ENCODE results near the gene THSD4.
A peak's percentile ranks its signal among the peaks of the same experiment; 100 is the strongest.
"Not testable (repeated sequence)": the region's sequence is repeated elsewhere in the genome, so short reads cannot be mapped to it uniquely, and the experiment has no call there.

THSD4 gene

DNA sequence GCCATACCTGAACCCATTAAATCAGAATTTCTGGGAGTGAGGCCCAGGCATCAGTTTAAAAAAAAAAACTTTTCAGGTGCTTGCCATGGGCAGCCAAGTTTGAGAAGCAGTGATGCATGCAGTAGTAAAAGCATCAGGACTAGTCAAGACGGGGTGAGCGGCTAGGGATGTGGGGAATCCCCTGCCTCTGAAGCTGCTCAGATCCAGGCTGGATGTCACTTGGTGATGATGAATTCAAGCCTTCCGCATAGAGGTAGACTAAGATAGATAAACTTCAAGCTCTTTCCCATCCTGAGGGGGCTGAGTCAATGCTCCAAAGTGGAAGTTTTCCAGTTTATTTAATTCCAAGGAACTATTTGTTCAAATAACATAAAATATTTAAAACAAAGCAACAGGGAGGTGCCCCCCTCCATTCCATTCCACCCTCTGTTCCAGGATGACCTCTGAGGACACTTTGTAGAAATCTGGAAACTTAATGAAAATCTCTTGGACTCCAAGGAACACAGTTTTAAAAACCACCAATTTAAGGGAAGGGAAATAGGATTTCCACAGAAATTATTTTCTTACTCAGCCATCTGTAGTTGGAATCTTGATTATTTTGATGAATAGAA is 594.6 kb downstream of the THSD4 start:
- no peak for DNase-seq

DNA sequence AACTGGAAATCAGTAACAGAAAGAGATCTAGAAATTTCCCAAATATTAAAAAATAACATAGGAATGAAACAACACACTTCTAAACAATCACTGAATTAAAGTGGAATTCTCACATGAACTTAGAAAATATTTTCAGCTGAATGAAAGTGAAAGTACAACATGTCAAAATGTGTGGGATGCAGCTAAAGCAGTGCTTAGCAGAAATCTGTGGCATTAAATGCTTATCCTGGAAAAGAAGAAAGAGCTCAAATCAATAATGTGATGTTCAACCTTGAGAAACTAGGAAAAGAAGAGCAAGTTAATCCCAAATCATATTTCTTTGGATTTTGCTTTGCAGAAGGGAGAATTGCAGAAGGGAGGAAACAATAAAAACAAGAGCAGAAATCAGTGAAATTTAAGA is 596.9 kb downstream of the THSD4 start:
- DNase-seq: no peak

DNA sequence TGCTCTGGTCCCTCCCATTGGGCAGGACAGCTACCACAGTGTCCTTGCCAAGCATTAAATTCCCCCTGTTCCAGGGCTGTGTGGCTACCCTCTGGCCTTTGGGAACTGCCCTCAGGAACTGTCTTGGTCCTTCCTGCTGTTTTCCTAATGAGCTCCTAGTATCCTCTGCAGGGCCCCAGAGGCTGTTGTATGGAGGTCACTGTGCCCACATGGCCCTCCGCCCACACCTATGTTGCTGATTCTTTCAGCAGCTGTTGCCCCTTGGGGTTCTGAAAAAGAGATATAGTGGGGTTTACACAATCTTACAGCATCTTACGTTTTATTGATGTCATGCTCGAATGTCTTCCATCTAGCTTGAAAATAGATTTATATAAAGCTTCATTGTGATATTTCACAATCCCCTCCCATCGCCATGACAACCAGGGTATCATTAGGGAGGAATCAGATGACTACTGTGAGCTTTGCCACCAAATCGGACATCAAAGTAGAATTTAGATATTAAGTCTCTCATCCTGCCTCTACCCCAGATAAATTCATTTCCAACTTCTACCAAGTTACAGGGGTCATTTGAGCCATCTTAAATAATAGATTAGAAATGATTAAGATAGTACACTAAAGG is 598.0 kb downstream of the THSD4 start:
- DNase-seq: no peak

DNA sequence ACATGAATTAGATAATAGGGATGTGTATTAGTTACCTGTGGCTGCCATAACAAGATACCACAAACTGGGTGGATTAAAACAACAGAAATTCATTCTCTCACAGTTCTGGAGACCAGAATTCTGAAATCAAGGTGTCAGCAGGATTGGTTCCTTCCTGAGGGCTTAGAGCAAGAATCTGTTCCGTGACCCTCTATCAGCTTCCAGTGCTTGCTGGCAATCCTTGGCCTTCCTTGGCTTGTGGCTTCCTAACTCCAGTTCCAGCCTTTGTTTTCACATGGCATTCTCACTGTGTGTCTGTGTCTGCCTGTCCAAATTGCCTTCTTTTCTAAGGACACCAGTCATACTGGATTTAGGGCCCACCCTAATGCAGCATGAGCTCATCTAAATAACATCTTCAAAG is 600.6 kb downstream of the THSD4 start:
- DNase-seq: no peak

DNA sequence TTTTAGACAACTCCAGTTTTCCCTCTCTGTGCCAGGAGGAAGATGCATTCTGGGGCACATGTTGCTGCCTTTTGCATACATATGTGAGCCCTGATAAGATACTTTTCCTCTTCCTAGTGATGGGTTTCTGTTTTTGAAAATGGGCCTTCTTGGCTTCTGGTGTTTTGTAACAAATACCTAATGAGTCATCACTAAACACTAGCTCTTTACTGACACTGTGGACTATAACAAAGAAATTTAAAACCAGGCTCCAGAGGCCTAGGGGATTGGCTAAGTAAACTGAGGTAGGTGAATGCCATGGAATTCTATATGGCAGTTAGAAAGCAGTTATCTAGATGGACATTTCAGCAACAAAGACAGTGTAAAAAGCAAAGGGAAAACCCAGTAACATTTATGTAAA is 601.7 kb downstream of the THSD4 start:
- no peak for DNase-seq

DNA sequence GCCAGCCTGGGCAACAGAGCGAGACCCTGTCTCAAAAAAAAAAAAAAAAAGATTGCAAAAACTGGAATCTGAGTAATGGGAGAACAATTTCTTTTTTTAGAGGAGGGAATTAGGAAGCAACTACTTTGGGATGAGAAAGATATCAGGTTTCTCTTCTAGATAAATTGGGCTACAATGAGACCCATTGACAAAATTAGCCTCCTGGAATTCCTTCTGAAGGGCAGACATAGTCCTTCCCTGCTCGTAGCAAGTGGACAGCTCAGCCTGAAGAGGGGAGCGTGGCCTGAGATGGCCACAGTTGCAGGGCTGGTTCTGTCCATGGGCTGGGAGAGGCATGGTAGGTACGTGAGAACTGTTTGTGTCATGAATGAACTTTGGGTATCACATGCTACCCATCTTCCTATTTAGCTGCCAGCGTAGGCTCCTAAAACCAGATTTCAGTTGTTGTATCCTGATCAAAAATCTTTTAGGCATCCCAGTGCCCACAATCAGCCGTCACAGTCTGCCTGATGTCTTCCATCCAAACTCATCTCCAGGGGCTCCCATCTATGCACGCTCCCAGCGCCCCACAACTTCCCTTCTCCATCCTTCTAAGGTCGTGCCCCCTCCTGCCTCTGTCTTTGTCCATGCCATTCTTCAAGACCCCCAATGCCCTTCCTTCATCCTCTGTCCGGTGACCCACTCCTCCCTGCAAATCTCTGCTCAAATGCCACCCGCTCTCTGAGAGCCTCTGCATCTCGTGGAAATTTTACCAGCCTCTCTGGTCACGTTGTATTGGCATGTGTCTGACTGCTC is 603.0 kb downstream of the THSD4 start:
- DNase-seq: no peak

DNA sequence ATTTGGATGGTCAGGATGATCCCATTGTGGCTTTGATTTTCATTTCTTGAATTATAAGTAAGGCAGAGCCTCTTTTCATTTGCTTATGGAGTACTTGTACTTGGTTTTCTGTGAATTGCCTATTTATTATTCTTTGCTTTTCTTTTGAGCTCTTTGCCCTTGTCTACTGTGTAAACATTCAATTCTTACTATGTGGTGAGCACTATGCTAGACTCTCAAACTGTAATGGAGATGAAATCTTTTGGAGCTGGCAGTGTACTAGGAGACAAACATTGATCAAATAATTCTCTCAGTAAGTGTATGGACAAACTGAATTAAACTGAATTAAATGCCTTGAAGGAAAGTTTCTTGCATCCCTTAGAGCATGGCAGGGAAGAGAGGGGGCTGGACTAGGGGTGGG is 608.1 kb downstream of the THSD4 start:
- DNase-seq: no peak

DNA sequence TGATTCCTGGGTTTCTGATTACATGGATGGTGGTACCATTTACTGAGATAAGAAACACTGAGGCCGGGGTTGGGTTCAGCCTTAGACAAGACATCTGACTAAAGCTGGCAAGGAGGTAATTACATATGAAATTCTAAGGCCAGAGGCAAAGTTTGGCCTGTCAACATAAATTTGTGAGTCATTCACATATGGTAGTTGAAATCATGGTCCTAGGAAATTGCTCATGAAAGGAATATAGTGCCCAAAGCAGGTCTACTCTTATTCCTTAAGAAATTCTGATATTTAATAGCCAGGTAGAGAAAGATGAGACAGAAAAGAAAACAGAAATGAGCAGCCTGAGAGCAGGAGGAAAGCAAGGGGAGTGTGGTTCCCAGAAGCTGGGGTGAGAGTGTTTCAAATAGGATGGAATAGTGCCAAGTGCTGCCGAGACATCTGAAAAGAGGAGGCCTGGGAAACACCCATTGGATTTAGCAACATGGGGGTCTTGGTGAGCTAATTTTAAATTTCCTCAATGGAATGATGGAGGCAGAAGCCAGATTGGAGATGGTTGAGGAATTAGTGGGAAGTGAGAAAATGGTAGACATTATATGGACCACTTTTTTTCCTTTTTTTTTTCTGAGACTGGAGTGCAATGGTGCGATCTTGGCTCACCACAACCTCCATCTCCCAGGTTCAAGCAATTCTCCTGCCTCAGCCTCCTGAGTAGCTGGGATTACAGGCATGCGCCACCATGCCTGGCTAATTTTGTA is 610.1 kb downstream of the THSD4 start:
- not testable (repeated sequence) for DNase-seq

DNA sequence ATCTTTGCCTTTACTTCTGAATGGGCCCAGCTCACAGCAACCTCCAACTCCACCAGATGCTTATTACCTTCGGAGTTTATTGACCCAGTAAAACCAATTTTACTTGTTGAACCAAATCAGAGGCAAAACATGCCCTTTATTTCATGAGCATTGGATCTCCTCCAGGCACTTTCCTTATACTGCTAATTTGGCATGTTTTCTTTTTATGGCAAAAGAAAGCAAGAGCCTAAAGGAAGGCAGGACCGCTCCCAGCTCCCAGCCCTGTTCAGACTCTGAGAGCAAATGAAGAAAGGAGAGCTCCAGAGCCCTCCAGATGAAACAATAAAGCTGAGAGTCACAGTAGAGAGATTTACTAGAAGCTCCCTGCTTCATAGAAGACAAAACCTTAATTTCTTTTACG is 613.6 kb downstream of the THSD4 start:
- DNase-seq: no peak

DNA sequence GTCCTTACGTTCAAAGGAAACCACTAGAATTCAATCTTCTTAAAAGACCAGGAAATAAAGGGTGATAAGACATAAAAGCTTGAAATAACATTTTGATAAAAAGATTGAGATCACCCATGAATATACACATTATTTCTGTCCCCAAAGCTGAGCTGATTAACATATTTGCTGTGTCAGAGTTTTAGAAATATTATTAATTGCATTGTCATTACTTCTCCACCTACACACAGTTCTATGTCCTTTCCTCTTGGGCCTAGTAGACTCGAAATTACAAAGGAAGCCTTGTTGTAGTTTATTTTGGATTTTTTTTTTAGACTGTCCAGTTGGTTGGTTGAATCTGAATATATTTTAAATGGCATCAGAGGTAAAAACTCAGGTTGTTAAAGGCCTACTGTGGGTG is 614.0 kb downstream of the THSD4 start:
- DNase-seq: no peak

DNA sequence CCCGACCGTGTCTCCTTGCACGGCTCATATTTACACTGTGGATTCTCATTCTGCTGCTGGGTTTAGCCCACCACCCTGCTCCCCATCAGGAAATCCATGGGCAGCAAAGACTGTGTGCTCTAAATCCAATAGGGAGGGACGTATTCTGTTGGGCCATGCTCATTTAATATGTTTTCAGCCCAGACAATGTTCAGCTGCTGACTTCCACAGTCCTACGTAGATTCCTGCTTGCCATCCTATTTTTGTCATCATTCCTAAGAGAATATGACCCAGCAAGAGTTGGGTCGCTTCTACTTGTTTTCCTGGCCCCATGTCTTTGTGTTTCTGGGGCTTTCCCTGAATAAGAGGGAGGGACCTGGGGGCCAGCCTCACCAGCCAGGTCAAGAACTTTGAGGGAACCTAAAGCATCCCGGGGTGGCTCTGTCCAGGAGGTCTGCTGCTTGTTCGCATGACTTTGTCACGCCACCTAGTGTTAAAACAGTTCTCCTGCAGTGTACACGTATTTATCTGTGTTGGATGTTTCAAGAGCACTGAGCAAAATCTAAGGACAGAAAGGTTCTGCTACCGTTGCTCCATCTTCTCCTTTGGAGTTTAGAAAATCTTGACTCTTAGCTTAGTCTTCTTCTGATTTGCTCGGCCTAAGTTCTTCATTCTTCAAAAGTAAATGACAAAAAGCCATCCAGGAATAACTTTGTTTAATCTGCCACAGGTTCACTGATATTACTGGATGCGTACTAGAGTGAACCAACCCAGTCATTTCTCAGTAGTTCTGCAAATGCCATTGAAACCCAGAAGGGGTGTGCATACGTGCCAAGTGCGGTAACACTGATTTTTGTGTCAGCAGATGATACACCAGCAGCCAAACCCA is 615.2 kb downstream of the THSD4 start:
- DNase-seq: no peak

DNA sequence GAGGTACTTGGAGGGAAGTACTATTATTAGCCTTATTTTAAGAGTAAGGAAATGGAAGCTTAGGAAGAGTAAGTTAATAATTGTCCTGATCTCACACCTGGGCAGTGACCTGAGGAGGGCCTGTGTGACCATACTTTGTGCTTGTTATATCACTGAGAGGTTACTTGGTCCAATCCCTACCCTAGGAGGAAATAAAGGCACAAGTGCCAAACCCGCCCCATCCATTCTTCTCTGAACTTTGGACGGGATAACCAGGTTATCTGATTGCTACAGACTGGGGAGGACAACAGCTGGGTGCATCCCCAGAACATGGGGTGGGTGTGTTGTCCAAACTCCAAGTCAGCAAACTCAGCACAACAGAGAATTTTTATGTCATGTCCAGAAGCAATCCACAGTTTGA is 617.4 kb downstream of the THSD4 start:
- no peak for DNase-seq

DNA sequence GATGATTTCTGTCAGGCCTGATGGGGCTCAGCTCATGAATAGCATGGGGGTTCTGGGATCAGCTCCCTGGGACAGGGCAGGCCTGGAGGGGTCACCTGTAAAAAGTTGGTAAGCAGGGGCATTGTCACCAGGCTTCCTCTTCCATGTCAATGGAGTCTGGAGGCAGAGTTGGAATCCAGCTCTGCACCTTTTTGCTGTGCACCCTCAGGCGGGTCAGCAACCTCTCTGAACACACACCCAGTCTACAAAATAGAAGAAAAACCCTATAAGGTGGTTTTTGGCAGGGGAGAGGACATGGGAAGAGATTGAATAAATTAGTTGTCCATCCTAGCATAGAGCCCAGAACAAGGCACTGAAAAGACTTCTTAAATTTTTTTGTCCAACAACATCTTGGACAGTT is 617.9 kb downstream of the THSD4 start:
- DNase-seq: no peak

DNA sequence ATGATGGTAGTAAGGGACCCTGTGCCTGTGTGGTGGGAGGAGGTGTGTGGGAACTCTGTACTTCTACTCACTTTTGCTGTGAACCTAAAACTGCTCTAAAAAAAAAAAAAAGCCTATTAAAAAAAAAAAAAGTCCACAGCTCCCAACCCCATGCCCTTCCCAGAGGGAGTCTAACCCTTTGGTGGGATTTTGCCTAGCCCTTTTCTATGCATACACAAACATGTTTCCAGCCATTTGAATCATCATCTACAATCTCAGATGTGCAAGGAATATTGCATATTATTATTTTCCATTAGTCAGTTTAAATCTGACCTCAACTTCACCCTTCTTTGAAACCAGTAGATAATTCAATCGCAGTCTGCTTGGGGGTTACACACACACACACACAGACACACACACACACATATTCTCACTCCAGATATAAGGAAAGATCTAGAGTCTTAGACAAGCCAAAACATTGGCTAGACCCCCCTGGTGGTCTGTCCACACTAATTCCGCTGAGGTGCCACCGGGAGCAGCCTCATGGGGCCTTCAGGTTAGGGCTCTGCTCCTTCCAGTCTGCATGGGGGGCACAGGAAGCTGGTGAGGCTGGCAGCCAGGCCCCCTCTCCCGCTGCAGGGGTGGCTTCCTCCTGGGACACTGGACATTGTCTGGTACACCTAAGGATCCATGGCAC is 619.6 kb downstream of the THSD4 start:
- no peak for DNase-seq

DNA sequence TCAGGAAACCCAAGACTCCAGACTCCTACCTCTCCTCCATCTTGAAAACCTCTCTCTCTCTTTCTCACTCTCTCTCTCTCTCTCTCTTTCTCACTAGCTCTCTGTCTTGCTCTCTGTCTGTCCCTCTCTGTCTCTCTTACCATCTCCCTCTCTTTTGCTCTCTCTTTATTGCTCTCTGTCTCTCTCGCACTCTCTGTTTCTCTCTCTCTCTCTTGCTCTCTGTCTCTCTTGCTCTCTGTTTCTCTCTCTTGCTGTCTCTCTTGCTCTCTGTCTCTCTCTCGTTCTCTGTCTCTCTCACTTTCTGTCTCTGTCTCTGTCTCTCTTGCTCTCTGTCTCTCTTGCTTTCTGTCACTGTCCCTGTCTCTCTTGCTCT is 620.1 kb downstream of the THSD4 start:
- DNase-seq: no peak

DNA sequence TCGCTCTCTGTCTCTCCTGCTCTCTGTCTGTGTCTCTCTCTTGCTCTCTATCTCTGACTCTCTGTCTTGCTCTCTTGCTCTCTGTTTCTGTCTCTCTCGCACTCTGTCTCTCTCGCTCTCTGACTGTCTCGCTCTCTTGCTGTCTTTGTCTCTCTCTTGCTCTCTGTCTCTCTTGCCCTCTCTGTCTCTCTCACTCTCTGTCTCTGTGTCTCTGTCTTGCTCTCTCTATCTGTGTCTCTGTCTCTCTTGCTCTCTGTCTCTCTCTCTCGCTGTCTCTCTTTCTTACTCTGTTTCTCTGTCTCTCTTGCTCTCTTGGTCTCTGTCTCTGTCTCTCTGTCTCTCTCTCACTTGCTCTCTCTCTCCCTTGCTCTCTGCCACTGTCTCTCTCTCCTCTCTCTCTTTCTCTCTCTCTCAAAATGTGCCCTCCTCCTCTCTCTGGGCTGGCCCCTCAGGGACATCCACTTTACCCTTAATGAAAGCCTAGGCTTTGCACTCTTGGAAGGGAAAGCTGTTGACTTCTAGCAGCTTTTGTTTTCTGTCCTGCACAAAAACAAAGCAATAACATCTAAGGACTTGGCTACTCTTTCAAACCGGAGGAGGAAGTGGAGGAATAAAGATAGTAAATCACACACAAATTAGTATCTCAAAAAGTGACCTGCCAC is 621.1 kb downstream of the THSD4 start:
- no peak for DNase-seq

DNA sequence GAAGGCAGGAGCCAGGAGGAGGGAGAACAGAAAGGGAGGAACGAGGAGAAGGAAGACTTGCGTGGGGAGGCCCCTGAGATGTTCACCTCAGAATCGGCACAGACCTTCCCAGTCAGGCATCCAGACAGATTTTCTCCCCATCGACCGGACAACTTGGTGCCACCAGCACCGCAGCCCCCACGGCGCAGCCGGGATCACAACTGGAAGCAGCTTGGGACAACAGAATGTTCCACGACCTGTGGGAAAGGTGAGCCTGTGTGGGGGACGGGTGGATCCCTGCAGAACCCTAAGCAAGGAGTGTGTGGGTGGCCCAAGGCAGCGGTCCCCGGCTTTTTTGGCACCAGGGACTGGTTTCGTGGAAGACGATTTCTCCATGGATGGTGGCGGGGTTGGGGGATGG is 622.5 kb downstream of the THSD4 start:
- DNase-seq: no peak

DNA sequence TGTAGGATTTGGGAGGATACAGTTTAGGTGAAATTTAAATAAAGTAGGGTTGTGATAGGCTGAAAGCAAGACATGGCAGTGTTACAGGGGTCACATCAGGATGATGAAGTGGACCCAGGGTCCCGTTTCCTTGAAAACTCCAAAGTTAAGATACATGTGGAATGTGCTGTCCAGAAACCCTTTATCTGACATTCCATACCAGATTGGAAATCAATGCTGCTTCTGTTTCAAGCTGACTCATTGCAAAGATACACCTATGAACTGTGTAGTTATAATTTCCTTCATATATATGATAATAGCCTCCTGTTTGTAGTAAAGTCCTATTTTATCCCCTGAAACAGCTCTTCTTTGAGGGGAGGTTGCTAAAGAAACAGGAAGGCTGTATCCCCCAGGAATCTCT is 624.1 kb downstream of the THSD4 start:
- DNase-seq: no peak

DNA sequence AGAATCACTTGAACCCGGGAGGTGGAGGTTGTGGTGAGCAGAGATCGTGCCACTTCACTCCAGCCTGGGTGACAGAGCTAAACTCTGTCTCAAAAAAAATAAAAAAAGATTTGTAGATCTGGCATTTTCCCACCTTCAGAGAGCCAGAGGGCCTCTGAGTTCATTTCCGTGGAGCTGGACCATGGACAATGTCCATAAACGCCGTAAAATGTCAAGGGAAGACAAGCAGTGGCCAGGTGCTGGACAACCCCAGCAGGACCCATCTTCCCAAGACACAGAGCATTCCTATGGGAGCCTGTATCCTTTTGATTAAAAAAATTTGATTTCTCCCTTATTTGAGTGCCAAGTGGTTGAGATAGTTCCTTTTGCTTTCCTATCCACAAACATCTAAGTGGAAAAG is 627.7 kb downstream of the THSD4 start:
- no peak for DNase-seq

DNA sequence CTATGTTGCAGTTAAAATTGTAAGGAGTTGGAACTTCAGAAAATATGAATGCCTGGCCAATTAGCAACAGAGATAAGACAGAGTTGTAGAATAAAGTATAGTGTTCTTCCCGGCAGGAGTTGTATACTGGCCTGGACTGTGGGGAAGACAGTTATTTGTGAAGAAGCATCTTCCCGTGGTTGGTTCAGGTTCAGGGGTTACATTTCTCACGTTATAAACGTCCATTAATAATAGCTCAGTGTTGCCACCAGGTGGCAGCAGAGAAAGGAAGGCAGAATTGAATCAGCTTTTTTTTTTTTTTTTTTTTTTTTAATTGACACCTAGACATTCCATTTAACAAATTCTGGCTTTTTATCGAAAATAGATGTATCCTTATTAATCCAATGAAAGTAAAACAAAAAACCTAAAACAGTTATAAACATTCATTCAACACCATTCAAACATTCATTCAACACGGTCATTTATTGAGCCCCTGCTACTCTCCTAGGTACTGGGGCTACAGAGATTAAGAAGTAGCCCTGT is 628.7 kb downstream of the THSD4 start:
- DNase-seq: peak; percentile 4

DNA sequence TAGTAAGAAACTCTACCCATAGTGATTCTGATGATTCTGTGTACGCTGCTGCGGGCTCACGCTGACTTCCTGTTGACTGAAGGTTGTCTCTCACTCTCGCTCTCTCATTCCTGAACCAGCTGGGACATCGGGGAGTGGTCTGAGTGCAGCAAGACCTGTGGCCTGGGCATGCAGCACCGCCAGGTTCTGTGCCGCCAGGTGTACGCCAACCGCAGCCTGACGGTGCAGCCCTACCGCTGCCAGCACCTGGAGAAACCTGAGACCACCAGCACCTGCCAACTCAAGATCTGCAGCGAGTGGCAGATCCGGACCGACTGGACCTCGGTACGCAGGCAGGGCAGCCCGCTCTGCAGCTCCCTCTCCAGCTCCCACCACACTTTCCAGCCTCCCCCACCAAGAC is 631.4 kb downstream of the THSD4 start:
- DNase-seq: no peak

All from NCI-H446 treated with DMSO at 0.1 percent for 48 hours (cell line).